AG09319 (cell line): ENCODE results near the gene XRCC4.

Experiments used
- DNase-seq: peaks from one replicate; pipeline ENCODE4 v3.0.0-alpha.2; 2010; ENCODE audit warnings: low read depth; ENCODE audit errors: extremely low read depth
- TF ChIP-seq, protein P1 (sequence below): IDR thresholded peaks from 2 replicates; pipeline ENCODE4 v1.5.1; 2011; ENCODE audit warnings: low read depth, mild to moderate bottlenecking, inconsistent platforms, low read length, moderate library complexity

XRCC4 gene

DNA sequence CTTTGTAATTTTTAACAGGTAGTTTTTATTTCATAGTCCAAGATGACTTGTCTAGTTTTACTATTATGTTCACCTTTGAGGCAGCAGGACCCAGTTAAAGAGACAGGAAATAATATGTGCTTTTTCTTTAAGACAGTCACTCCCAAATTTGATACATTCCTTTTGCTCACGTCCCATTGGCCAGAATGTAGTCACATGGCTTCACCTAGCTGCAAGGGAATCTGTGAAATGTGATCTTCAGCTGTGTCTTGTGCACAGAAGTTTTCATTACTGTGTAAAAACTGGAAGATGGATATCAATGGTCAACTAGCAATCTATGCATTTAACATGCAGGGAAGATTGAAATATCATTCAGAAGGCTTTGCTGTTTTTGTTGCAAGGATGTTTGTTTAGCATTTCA lies 41.1 kb downstream of the XRCC4 start:
- TF ChIP-seq, protein P1, sequence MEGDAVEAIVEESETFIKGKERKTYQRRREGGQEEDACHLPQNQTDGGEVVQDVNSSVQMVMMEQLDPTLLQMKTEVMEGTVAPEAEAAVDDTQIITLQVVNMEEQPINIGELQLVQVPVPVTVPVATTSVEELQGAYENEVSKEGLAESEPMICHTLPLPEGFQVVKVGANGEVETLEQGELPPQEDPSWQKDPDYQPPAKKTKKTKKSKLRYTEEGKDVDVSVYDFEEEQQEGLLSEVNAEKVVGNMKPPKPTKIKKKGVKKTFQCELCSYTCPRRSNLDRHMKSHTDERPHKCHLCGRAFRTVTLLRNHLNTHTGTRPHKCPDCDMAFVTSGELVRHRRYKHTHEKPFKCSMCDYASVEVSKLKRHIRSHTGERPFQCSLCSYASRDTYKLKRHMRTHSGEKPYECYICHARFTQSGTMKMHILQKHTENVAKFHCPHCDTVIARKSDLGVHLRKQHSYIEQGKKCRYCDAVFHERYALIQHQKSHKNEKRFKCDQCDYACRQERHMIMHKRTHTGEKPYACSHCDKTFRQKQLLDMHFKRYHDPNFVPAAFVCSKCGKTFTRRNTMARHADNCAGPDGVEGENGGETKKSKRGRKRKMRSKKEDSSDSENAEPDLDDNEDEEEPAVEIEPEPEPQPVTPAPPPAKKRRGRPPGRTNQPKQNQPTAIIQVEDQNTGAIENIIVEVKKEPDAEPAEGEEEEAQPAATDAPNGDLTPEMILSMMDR = no peak
- no peak for DNase-seq

DNA sequence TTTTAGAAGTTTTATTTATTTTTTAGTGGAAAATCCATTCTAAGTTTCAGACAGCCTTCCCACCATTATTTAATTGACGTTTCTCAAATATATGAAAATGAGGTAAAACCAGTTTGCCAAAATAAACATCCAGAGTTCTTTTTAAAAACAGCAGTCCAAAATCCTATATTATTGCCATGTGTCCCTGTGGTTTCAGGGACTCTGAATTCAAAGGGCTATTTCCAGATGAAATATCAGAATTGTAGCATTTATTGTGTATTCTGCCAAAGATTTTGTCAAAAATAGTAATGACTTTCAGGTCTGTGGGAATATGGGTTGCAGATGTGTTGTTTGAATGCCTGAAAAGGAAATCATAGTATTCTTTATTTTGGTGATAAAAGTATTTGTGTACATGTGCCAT lies 41.6 kb downstream of the XRCC4 start:
- DNase-seq = no peak

DNA sequence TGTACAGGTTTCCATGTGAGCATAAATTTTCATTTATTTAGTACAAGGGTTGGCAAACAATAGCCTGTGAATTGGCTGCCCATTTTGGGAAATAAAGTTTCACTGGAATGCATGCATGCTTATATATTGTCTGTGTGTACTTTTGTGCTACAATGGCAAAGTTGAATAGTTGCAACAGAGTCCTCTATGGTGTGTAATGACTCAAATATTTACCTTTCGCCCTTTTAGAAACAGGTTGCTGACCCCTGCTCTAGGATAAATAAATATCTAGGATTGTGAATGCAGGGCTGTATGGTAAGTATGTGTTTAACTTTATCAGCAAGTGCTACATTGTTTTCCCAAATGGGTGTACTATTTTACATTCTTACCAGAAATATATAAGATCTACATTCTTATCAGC lies 47.2 kb downstream of the XRCC4 start:
- TF ChIP-seq, protein P1 = no peak
- DNase-seq = no peak

More for the DNA sequence above, 41.6 kb downstream of the XRCC4 start:
- TF ChIP-seq, protein P1 = no peak

DNA sequence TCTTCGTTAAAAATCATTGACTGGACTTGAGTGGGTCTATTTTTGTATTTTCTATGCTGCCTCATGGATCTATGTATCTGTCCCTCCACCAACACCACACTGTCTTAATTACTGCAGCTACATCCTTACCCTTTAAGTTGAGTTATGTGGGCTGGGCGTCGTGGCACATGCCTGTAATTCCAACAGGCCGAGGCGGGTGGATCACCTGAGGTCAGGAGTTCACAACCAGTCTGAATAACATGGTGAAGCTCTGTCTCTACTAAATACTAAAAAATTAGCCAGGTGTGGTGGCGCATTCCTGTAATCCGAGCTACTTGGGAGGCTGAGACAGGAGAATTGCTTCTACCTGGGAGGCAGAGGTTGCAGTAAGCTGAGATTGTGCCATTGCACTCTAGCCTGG lies 48.2 kb downstream of the XRCC4 start:
- TF ChIP-seq, protein P1 = no peak
- DNase-seq = no peak

DNA sequence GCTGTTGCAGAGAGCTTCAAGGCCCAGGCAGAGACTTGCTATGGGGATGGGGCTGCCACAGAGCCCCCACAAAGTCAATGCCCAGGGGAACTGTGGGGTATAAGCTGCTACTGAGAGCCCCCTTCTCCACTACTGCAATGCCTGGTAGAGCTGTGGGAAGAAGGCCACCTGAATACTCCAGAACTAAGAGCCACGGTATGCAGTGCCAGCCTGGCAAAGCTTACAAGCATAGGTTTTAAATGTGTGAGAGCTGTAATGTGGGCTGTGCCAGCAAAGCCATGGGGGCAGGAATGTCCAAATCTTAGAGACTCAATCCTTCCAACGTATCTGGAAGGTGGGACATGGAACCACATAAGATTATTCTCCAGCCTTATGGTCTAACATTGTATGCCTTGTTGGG lies 49.2 kb downstream of the XRCC4 start:
- TF ChIP-seq, protein P1 = no peak

DNA sequence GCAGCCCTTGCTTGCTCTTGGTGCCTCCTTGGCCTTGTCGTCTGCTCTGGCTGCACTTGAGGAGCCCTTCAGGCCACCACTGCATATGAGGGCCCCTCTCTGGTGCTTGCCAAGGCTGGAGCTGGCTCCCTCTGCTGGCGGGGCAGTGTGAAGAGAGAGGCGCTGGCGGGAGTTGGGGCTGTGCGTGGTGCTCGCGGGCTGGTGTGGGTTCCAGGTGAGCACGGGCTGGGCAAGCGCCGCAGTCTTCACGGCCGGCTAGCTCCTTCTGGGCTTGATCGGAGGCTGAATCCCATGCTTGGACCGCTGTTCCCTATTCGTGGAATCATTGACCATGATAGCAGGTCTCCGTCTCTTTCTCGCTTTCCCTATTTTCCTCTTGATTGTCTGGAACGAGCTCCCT lies 56.5 kb downstream of the XRCC4 start:
- TF ChIP-seq, protein P1 = no peak
- no peak for DNase-seq

More for the DNA sequence above, 49.2 kb downstream of the XRCC4 start:
- DNase-seq = no peak

DNA sequence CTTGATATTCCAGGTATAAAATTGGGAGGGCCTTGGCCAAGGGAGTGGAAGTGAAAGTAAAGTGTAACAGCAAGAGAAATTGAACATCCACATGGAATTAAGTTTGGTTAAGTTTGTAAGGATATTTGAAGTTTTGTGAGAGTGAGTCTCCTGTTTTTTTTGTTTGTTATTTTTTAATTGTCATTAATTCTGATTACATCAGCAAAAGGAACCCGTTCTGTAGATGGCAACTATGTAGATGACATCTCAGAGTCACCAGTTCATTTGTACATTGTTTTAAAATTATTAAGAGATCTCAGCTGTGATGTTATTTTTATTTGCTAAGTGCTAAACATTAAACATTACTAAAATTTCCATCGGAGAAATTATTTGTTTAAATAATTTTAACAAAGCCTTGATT lies 65.2 kb downstream of the XRCC4 start:
- DNase-seq = no peak
- TF ChIP-seq, protein P1 = no peak

DNA sequence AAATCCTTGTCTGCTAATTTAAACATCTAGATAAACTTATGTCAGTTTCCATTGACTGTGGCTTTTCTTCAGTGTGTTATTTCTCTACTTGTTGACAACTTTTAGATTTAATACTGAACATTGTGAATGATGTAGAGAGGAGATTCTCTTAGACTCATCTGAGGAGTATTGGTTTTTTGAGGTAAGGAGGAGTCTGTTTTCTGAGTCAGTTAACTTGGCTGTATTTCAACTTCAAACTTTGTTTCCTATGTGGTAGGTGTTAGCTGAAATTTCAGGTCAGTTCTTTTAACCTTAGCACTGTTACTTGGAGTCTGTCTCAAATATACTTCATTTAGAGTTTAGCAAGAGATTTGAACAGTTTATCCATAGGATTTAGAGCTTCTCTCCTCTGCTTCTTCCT lies 67.9 kb downstream of the XRCC4 start:
- TF ChIP-seq, protein P1 = no peak
- DNase-seq = no peak
